Keratinocyte (primary cell): ENCODE results near the gene KIF11. TPM values are rescaled to one million over a fixed set of nuclear protein-coding genes. Genes with fewer than 3 reads are reported as not detected.

Experiments
- DNase-seq: peaks from one replicate; pipeline ENCODE4 v3.0.0-alpha.2; 2011; ENCODE audit warnings: low read depth, missing footprints, low spot score
- FAIRE-seq: peaks from 2 replicates; lab custom pipeline; 2011; peaks lifted over from hg19 to GRCh38; lab: Jason Lieb, UNC
- H2AFZ ChIP-seq: 2 replicates; pipeline ENCODE4 v1.6.0; 2012; ENCODE audit warnings: low read length, control low read depth, inconsistent platforms; ENCODE audit not compliant: control insufficient read depth
- H3K27ac ChIP-seq: 2 replicates; pipeline ENCODE4 v1.5.1; 2011; ENCODE audit warnings: low read length; ENCODE audit not compliant: control insufficient read depth, insufficient read depth
- H3K27me3 ChIP-seq: 3 replicates; pipeline ENCODE4 v1.6.0; 2011; ENCODE audit warnings: low read length; ENCODE audit not compliant: control insufficient read depth, insufficient read depth; ENCODE audit errors: extremely low read depth
- H3K36me3 ChIP-seq, 2 experiments: 2 replicates in 1 of 2; 3 replicates in 1 of 2; pipeline ENCODE4 v1.5.1; 2011; ENCODE audit warnings: low read length in 2 of 2, mild to moderate bottlenecking in 1 of 2; ENCODE audit not compliant: control insufficient read depth in 2 of 2, insufficient read depth in 2 of 2; ENCODE audit errors: extremely low read depth in 1 of 2
- H3K4me1 ChIP-seq: 3 replicates; pipeline ENCODE4 v1.5.1; 2011; ENCODE audit warnings: low read length; ENCODE audit not compliant: control insufficient read depth, insufficient read depth; ENCODE audit errors: extremely low read depth
- H3K4me2 ChIP-seq: 3 replicates; pipeline ENCODE4 v1.6.0; 2011; ENCODE audit warnings: low read depth, low read length; ENCODE audit not compliant: control insufficient read depth, insufficient read depth; ENCODE audit errors: extremely low read depth
- H3K4me3 ChIP-seq, 3 experiments: fragments of 200-600 bp in 1 of 3; sonication (generic) in 1 of 3; 2 replicates in 2 of 3; 3 replicates in 1 of 3; pipeline ENCODE4 v1.5.1; 2011 to 2016; ENCODE audit warnings: low read length in 3 of 3, mild to moderate bottlenecking in 3 of 3, control low read depth in 2 of 3, inconsistent platforms in 1 of 3, low read depth in 1 of 3, mixed read lengths in 1 of 3, mixed run types in 1 of 3, moderate library complexity in 1 of 3; ENCODE audit not compliant: control insufficient read depth in 2 of 3, insufficient read depth in 2 of 3; ENCODE audit errors: extremely low read depth in 1 of 3
- H3K79me2 ChIP-seq: 2 replicates; pipeline ENCODE4 v1.6.0; 2012; ENCODE audit warnings: low read length; ENCODE audit not compliant: control insufficient read depth, insufficient read depth
- H3K9ac ChIP-seq: 3 replicates; pipeline ENCODE4 v1.6.0; 2011; ENCODE audit warnings: low read length; ENCODE audit not compliant: control insufficient read depth, insufficient read depth; ENCODE audit errors: extremely low read depth
- H3K9me1 ChIP-seq: 3 replicates; pipeline ENCODE4 v1.6.0; 2011; ENCODE audit warnings: low read length; ENCODE audit not compliant: control insufficient read depth, insufficient read depth; ENCODE audit errors: extremely low read depth
- H3K9me3 ChIP-seq: 2 replicates; pipeline ENCODE4 v1.5.1; 2012; ENCODE audit warnings: low read depth, low read length; ENCODE audit not compliant: control insufficient read depth
- H4K20me1 ChIP-seq: 3 replicates; pipeline ENCODE4 v1.6.0; 2011; ENCODE audit warnings: low read length; ENCODE audit not compliant: control insufficient read depth, insufficient read depth; ENCODE audit errors: extremely low read depth
- CTCF ChIP-seq, 3 experiments: IDR thresholded peaks in 1 of 3; conservative IDR thresholded peaks in 1 of 3; optimal IDR thresholded peaks in 1 of 3; 2 replicates in 2 of 3; 3 replicates in 1 of 3; pipeline versions ENCODE3 to v1.5.1; 2011; ENCODE audit warnings: low read length in 3 of 3, mild to moderate bottlenecking in 3 of 3, moderate library complexity in 2 of 3, control low read depth in 1 of 3, inconsistent platforms in 1 of 3; ENCODE audit not compliant: insufficient read depth in 2 of 3; ENCODE audit errors: extremely low read depth in 1 of 3
- EZH2 ChIP-seq: IDR thresholded peaks from one replicate; pipeline ENCODE4 v1.6.1; 2012; ENCODE audit warnings: inconsistent platforms, mild to moderate bottlenecking, low read length, moderate library complexity
- dilution Hi-C: fragments of 300-500 bp; cut with MboI; formaldehyde crosslinking; loops from one replicate; pipeline ENCODE4 v1.7.0; 2020; ENCODE audit warnings: low sequenced_read_pairs; ENCODE audit not compliant: extremely low pct_ligation_motif_present
- polyA plus RNA-seq, 5 experiments: library from polyadenylated mRNA; depleted of rRNA in 3 of 5; stranded (reverse) in 3 of 5; stranded (forward) in 1 of 5; unstranded in 1 of 5; fragments of >200 nt; gene quantifications; 1 replicate in 1 of 5; 2 replicates in 3 of 5; 3 replicates in 1 of 5; pipeline versions ENCODE4 v1.2.1 to v1.2.3, GENCODE V29; 2011 to 2012; ENCODE audit warnings: missing spikeins in 2 of 5, low read depth in 1 of 5, low replicate concordance in 1 of 5

KIF11 gene
- polyA plus RNA-seq, 1 donor (not counting 4 experiments of a cell fraction or from before 2014, with no cell fraction given) = 10.6 TPM

- no peak overlapping the region for H2AFZ ChIP-seq
- dilution Hi-C loops = no loop called here
- peaks cover 21% of the 10 kb centered on the region for H3K79me2 ChIP-seq
- H3K4me3 ChIP-seq = no peak overlapping the region
- H3K36me3 ChIP-seq = peaks cover 3 to 5% of the 10 kb centered on the region in 2 experiments
- no peak for FAIRE-seq
- H4K20me1 ChIP-seq = no peaks in the 10 kb centered on the region
- no peak overlapping the region for H3K27ac ChIP-seq
- no peaks in the 10 kb centered on the region for H3K9me3 ChIP-seq
- TF ChIP-seq EZH2 = no peak
- TF ChIP-seq CTCF (optimal IDR thresholded peaks at IDR 0.05 in 1 of 3, IDR thresholded peaks at IDR 0.05 in 1 of 3, conservative IDR thresholded peaks at IDR 0.05 in 1 of 3; ENCODE audit: extremely low read depth in 1 of 3, insufficient read depth in 2 of 3, low read length in 3 of 3) = no peak
- no peaks in the 10 kb centered on the region for H3K9me1 ChIP-seq
- no peak overlapping the region for H3K9ac ChIP-seq
- H3K4me2 ChIP-seq = no peak overlapping the region
- no peak for DNase-seq
- H3K27me3 ChIP-seq = no peaks in the 10 kb centered on the region
- peaks cover under 1% of the 10 kb centered on the region for H3K4me1 ChIP-seq
Observed at GRCh38 chr10:92562424-92562823, 30.5 kb upstream of the KIF11 start.

- H3K9me3 ChIP-seq = no peaks in the 10 kb centered on the region
- dilution Hi-C loops = no loop called here
- H3K36me3 ChIP-seq = no peaks in the 10 kb centered on the region
- FAIRE-seq (peak; percentile 82), DNase-seq (no peak)
- no peaks in the 10 kb centered on the region for H4K20me1 ChIP-seq
- no peaks in the 10 kb centered on the region for H3K27me3 ChIP-seq
- H3K27ac ChIP-seq = peak overlapping the region; percentile 74
- peaks cover 22% of the 10 kb centered on the region for H3K4me1 ChIP-seq
- H2AFZ ChIP-seq = no peak overlapping the region
- H3K4me3 ChIP-seq = no peak overlapping the region
- peaks cover 51% of the 10 kb centered on the region for H3K79me2 ChIP-seq
- H3K4me2 ChIP-seq = peak overlapping the region; percentile 52
- no peaks in the 10 kb centered on the region for H3K9me1 ChIP-seq
- no peak for TF ChIP-seq CTCF (optimal IDR thresholded peaks at IDR 0.05 in 1 of 3, IDR thresholded peaks at IDR 0.05 in 1 of 3, conservative IDR thresholded peaks at IDR 0.05 in 1 of 3; ENCODE audit: extremely low read depth in 1 of 3, insufficient read depth in 2 of 3, low read length in 3 of 3)
- TF ChIP-seq EZH2 = no peak
- H3K9ac ChIP-seq = peak overlapping the region; percentile 18
Observed at GRCh38 chr10:92567952-92568600, 24.9 kb upstream of the KIF11 start.
